A549 (cell line): ENCODE results near the gene MTG1. TPM values are rescaled to one million over a fixed set of nuclear protein-coding genes. Genes with fewer than 3 reads are reported as not detected.

ENCODE experiments used
- ATAC-seq, 2 experiments: fragments of 200-7000 bp in 1 of 2; fragments of >200 bp in 1 of 2; cut with Nextera tagmentation in 1 of 2; cut with Tn5 transposase in 1 of 2; 3 replicates each; pipeline versions ENCODE4 v1.8.0 to v1.9.1; 2018 to 2020; ENCODE audit warnings: mild to moderate bottlenecking in 1 of 2, moderate library complexity in 1 of 2
- CTCF ChIA-PET: fragments of 300-600 bp; sonication (Branson Sonifier 250); formaldehyde crosslinking; extraction: SDS; loops from one replicate; lab custom pipeline; 2021; ENCODE audit warnings: antibody characterized with exemption, inconsistent platforms; lab: Yijun Ruan, JAX
- POLR2A ChIA-PET: fragments of 350-600 bp; formaldehyde crosslinking; extraction: SDS; loops from one replicate; lab custom pipeline; 2021; ENCODE audit warnings: antibody characterized with exemption, inconsistent platforms; lab: Yijun Ruan, JAX
- DNase-seq, 2 experiments: peaks; one replicate each; pipeline versions ENCODE4 v3.0.0 to v3.0.0-alpha.2; 2011 to 2016; ENCODE audit warnings: low read depth in 1 of 2, low spot score in 1 of 2
- FAIRE-seq: peaks from 2 replicates; lab custom pipeline; 2011; peaks lifted over from hg19 to GRCh38; lab: Jason Lieb, UNC
- H3K27ac ChIP-seq, 2 experiments: fragments of >200 bp; sonication (Bioruptor Twin); formaldehyde crosslinking; 3 replicates each; pipeline ENCODE4 v1.5.1; 2016 to 2017
- H3K4me1 ChIP-seq: fragments of >200 bp; sonication (Bioruptor Twin); formaldehyde crosslinking; 3 replicates; pipeline ENCODE4 v1.6.1; 2016
- H3K4me2 ChIP-seq: fragments of >200 bp; sonication (Bioruptor Twin); formaldehyde crosslinking; 3 replicates; pipeline ENCODE4 v1.6.1; 2016
- H3K4me3 ChIP-seq: fragments of >200 bp; sonication (Bioruptor Twin); formaldehyde crosslinking; 3 replicates; pipeline ENCODE4 v1.5.1; 2016
- H3K9me3 ChIP-seq: fragments of >200 bp; sonication (Bioruptor Twin); formaldehyde crosslinking; 3 replicates; pipeline ENCODE4 v1.6.1; 2016
- ATOH8 ChIP-seq: fragments of 250-450 bp; sonication (Bioruptor Pico); IDR thresholded peaks from 2 replicates; pipeline ENCODE4 v1.5.0; 2020; ENCODE audit warnings: low read depth, mild to moderate bottlenecking, moderate library complexity
- CEBPB ChIP-seq, 2 experiments: fragments of >200 bp in 1 of 2; sonication (Bioruptor Twin) in 1 of 2; formaldehyde crosslinking in 1 of 2; IDR thresholded peaks; 2 replicates each; pipeline ENCODE4 v1.6.1; 2012 to 2016
- CHD4 ChIP-seq: fragments of 200-600 bp; sonication (generic); IDR thresholded peaks from 2 replicates; pipeline ENCODE4 v1.6.1; 2016; ENCODE audit warnings: antibody characterized with exemption, mild to moderate bottlenecking, borderline replicate concordance
- EHMT2 ChIP-seq: fragments of 200-600 bp; sonication (generic); IDR thresholded peaks from 2 replicates; pipeline ENCODE4 v1.6.1; 2016; ENCODE audit warnings: antibody characterized with exemption, low read depth, mild to moderate bottlenecking, moderate library complexity
- ESRRA ChIP-seq: fragments of 150-350 bp; IDR thresholded peaks from 2 replicates; pipeline ENCODE4 v1.6.1; 2014; ENCODE audit warnings: mild to moderate bottlenecking, low read length, borderline replicate concordance
- FOSL2 ChIP-seq, 2 experiments: fragments of 450-650 bp in 1 of 2; fragments of >200 bp in 1 of 2; sonication (Bioruptor Twin) in 1 of 2; formaldehyde crosslinking; IDR thresholded peaks; 2 replicates each; pipeline versions ENCODE4 v1.5.0 to v1.6.1; 2016 to 2020; ENCODE audit warnings: mild to moderate bottlenecking in 1 of 2, moderate library complexity in 1 of 2
- GATA3 ChIP-seq: IDR thresholded peaks from 2 replicates; pipeline ENCODE4 v1.6.1; 2012; ENCODE audit warnings: borderline replicate concordance
- HMGXB4 ChIP-seq: fragments of 250-450 bp; sonication (Bioruptor Pico); IDR thresholded peaks from 2 replicates; pipeline ENCODE4 v1.5.0; 2021; ENCODE audit warnings: mild to moderate bottlenecking, moderate library complexity, borderline replicate concordance
- HOXB5 ChIP-seq: fragments of 250-450 bp; sonication (Bioruptor Pico); IDR thresholded peaks from 2 replicates; pipeline ENCODE4 v1.5.0; 2020; ENCODE audit warnings: mild to moderate bottlenecking, moderate library complexity
- KDM1A ChIP-seq: fragments of 200-600 bp; sonication (generic); IDR thresholded peaks from 2 replicates; pipeline ENCODE4 v1.6.1; 2016; ENCODE audit warnings: low read depth, mild to moderate bottlenecking
- MAZ ChIP-seq: fragments of 150-350 bp; IDR thresholded peaks from 2 replicates; pipeline ENCODE4 v1.6.1; 2014; ENCODE audit warnings: antibody characterized with exemption, low read depth, low read length, borderline replicate concordance
- NFE2L2 ChIP-seq: fragments of 150-350 bp; conservative IDR thresholded peaks from 2 replicates; pipeline ENCODE4 v1.6.1; 2014; ENCODE audit warnings: low read length
- NR3C1 ChIP-seq: fragments of >200 bp; sonication (Bioruptor Twin); formaldehyde crosslinking; IDR thresholded peaks from 3 replicates; pipeline ENCODE4 v1.6.1; 2017
- PHF8 ChIP-seq: fragments of 200-600 bp; sonication (generic); IDR thresholded peaks from 2 replicates; pipeline ENCODE4 v1.6.1; 2016; ENCODE audit warnings: low read depth, mild to moderate bottlenecking, antibody characterized with exemption, moderate library complexity, borderline replicate concordance
- POLR2A ChIP-seq: IDR thresholded peaks from 2 replicates; pipeline ENCODE4 v1.6.1; 2012; ENCODE audit warnings: mild to moderate bottlenecking, low read length
- SMC3 ChIP-seq: fragments of >200 bp; sonication (Bioruptor Twin); formaldehyde crosslinking; IDR thresholded peaks from 3 replicates; pipeline ENCODE4 v1.6.1; 2018; ENCODE audit warnings: inconsistent platforms
- TFCP2L1 ChIP-seq: fragments of 250-450 bp; sonication (Bioruptor Pico); IDR thresholded peaks from 2 replicates; pipeline ENCODE4 v1.5.0; 2021; ENCODE audit warnings: mild to moderate bottlenecking
- ZC3H11A ChIP-seq: fragments of 450-650 bp; IDR thresholded peaks from 2 replicates; pipeline ENCODE4 v1.6.1; 2014; ENCODE audit warnings: antibody characterized with exemption, mild to moderate bottlenecking
- ZSCAN20 ChIP-seq: fragments of 250-450 bp; sonication (Bioruptor Pico); IDR thresholded peaks from 2 replicates; pipeline ENCODE4 v1.8.0; 2022; ENCODE audit warnings: mild to moderate bottlenecking, moderate library complexity
- WGBS: methylation state at CpG from one replicate; pipeline ENCODE4 v1.1.6; 2017; ENCODE audit errors: missing lambda C conversion rate; 5-methylcytosine and 5-hydroxymethylcytosine counted together
- polyA plus RNA-seq, 4 experiments: library from polyadenylated mRNA; depleted of rRNA in 3 of 4; stranded (reverse); fragments of >200 nt; fragmentation: RNase III in 1 of 4; extraction: RNeasy Plus Mini Kit Qiagen cat#74134 plus additional on column Dnase treatment in 1 of 4; gene quantifications; 2 replicates in 3 of 4; 3 replicates in 1 of 4; pipeline ENCODE4 v1.2.3, GENCODE V29; 2011 to 2017
- TF ChIP-seq, protein P1 (sequence below): fragments of 150-350 bp; IDR thresholded peaks from 2 replicates; pipeline ENCODE4 v1.6.1; 2014; ENCODE audit warnings: low read depth, mild to moderate bottlenecking, low read length
- TF ChIP-seq, protein P2 (sequence below): fragments of >200 bp; sonication (Bioruptor Twin); formaldehyde crosslinking; IDR thresholded peaks from 3 replicates; pipeline ENCODE4 v1.5.1; 2016

Gene MTG1
- polyA plus RNA-seq, 2 of the 4 experiments (the other 2 are of a cell fraction) = 60.3 to 67.2 TPM

DNA sequence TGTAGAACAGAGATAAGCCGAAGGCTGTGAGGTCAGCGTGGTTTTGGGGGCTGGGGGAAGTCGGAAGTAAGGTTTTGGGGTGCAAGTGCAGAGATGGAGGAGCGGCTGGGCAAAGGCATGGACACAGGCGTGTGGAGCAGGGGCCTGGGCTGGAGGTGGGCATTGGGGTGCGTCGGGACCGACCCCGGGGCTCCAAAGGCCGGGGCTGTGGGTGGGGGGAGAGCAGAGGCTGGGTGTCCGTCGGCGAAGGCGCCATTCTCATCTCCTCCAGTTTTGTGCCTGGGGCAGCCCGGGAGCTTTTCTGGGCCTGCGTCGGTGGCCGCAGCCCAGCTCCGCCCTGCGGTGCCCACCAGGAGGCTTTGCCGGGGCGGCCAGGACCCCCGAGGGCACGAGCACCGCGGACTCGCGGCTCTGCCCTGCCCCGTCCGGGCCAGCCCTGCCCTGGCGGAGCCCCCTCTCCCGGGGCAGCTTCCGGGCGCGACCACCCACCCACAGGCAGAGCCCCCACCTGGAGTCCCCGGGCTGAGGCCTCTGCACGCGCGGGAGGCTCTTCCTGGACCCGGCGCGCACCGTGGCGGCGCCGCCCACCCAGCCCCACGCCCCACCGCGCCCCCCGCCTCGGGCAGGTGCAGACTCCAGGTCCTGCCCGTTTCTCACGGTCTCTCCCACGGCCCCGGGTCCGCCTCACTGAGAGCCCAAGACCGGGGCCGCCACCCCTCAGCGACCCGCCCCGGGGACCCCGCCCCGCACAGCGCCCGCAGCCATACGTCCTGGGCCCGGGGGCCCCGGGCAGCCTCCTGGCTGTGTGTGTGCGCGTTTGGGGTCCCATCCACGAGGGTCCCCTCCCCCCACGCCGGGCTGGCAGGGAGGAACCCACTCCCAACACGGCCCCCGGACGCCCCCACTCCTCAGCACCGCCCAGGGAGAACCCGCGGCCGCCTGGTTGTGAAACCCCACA, 52.1 kb downstream of the MTG1 start:
- Histone ChIP-seq H3K4me3 (no peak overlapping the region), H3K4me1 (no peaks in the 10 kb centered on the region)
- CTCF ChIA-PET = no interaction called here
- no peak for ATAC-seq
- 90% methylated on average over 30 of the region's 80 CpGs for WGBS
- TF ChIP-seq, protein P1, sequence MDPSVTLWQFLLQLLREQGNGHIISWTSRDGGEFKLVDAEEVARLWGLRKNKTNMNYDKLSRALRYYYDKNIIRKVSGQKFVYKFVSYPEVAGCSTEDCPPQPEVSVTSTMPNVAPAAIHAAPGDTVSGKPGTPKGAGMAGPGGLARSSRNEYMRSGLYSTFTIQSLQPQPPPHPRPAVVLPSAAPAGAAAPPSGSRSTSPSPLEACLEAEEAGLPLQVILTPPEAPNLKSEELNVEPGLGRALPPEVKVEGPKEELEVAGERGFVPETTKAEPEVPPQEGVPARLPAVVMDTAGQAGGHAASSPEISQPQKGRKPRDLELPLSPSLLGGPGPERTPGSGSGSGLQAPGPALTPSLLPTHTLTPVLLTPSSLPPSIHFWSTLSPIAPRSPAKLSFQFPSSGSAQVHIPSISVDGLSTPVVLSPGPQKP = no peak
- TF ChIP-seq, protein P2, sequence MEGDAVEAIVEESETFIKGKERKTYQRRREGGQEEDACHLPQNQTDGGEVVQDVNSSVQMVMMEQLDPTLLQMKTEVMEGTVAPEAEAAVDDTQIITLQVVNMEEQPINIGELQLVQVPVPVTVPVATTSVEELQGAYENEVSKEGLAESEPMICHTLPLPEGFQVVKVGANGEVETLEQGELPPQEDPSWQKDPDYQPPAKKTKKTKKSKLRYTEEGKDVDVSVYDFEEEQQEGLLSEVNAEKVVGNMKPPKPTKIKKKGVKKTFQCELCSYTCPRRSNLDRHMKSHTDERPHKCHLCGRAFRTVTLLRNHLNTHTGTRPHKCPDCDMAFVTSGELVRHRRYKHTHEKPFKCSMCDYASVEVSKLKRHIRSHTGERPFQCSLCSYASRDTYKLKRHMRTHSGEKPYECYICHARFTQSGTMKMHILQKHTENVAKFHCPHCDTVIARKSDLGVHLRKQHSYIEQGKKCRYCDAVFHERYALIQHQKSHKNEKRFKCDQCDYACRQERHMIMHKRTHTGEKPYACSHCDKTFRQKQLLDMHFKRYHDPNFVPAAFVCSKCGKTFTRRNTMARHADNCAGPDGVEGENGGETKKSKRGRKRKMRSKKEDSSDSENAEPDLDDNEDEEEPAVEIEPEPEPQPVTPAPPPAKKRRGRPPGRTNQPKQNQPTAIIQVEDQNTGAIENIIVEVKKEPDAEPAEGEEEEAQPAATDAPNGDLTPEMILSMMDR = no peak
- TF ChIP-seq KDM1A (no peak), MAZ (no peak), ZSCAN20 (no peak), CHD4 (no peak), TFCP2L1 (CRISPR knock-in tag) (no peak), HOXB5 (CRISPR knock-in tag) (no peak), ZC3H11A (no peak), NFE2L2 (no peak), ESRRA (no peak)
- TF ChIP-seq, all 56 proteins: peak for 0
- Histone ChIP-seq H3K4me2 (no peak overlapping the region), H3K9me3 (peaks cover 47% of the 10 kb centered on the region), H3K27ac (no peak overlapping the region)
- FAIRE-seq (no peak), DNase-seq (no peak)
- POLR2A ChIA-PET = no interaction called here

- peaks cover 47% of the 10 kb centered on the region for H3K9me3 ChIP-seq
- no peaks in the 10 kb centered on the region for H3K4me1 ChIP-seq
- H3K27ac ChIP-seq = no peak overlapping the region
- WGBS = 67% methylated on average over 11 of the region's 11 CpGs
- no peak for DNase-seq
- ChIA-PET POLR2A (no interaction called here), CTCF (no interaction called here)
- no peak for ATAC-seq
- H3K4me2 ChIP-seq = no peak overlapping the region
- no peak overlapping the region for H3K4me3 ChIP-seq
- TF ChIP-seq HMGXB4 (CRISPR knock-in tag) = no peak
- no peak for TF ChIP-seq CEBPB (IDR thresholded peaks at IDR 0.05)
- no peak for TF ChIP-seq SMC3
- TF ChIP-seq EHMT2 = no peak
- no peak for TF ChIP-seq ESRRA
- TF ChIP-seq NR3C1 = no peak
- TF ChIP-seq POLR2A = no peak
- no peak for TF ChIP-seq FOSL2 (IDR thresholded peaks at IDR 0.05)
- TF ChIP-seq FOSL2 (CRISPR knock-in tag; IDR thresholded peaks at IDR 0.05) = no peak
- no peak for FAIRE-seq
Observed at GRCh38 chr10:133446979-133447378, 53.0 kb downstream of the MTG1 start.

GRCh38 chr10:133448120-133448519, 54.2 kb downstream of the MTG1 start:
- FAIRE-seq (no peak), DNase-seq (no peak), ATAC-seq (no peak)
- Histone ChIP-seq H3K4me1 (no peaks in the 10 kb centered on the region), H3K4me2 (no peak overlapping the region), H3K27ac (no peak overlapping the region), H3K4me3 (no peak overlapping the region), H3K9me3 (peaks cover 47% of the 10 kb centered on the region)
- CTCF ChIA-PET = no interaction called here
- TF ChIP-seq ATOH8 (CRISPR knock-in tag) (no peak), GATA3 (no peak), PHF8 (no peak)
- POLR2A ChIA-PET = no interaction called here
